ENCODE data around the gene HOXC4. TPM values are rescaled to one million over a fixed set of nuclear protein-coding genes. Genes with fewer than 3 reads are reported as not detected.

Gene HOXC4
- total RNA-seq, 1 donor from 2014 or later: 0.42 TPM

GRCh38 chr12:54015018-54015931 lies 38.4 kb upstream of the HOXC4 start:
- intact Hi-C loops (cut with micrococcal nuclease): no loop called here

GRCh38 chr12:54016051-54016450 lies 37.6 kb upstream of the HOXC4 start:
- intact Hi-C loops (cut with micrococcal nuclease): no loop called here

GRCh38 chr12:54016478-54016964 lies 37.1 kb upstream of the HOXC4 start:
- intact Hi-C loops (cut with micrococcal nuclease): no loop called here

GRCh38 chr12:54017027-54017788 lies 36.4 kb upstream of the HOXC4 start:
- intact Hi-C loops (cut with micrococcal nuclease): loop anchor here (1.0 kb wide), 2 partner anchors 10 to 174 kb away; no protein-coding TSS in a partner anchor

GRCh38 chr12:54017878-54018467 lies 35.7 kb upstream of the HOXC4 start:
- intact Hi-C loops (cut with micrococcal nuclease): loop anchor here (1.0 to 2.0 kb wide), 4 partner anchors 9 to 173 kb away; partner anchors contain the start of gene HOXC5

GRCh38 chr12:54018468-54018984 lies 35.1 kb upstream of the HOXC4 start:
- intact Hi-C loops (cut with micrococcal nuclease): loop anchor here (1.0 to 2.0 kb wide), 2 partner anchors 12 to 14 kb away; partner anchors contain the start of gene HOXC5

- intact Hi-C loops (cut with micrococcal nuclease): loop anchor here (2.0 kb wide), 1 partner anchor 14 kb away; the partner anchor contains the start of gene HOXC5
These were observed 34.4 kb upstream of the HOXC4 start for GRCh38 chr12:54019091-54019811.

- intact Hi-C loops (cut with micrococcal nuclease): loop anchor here (2.0 kb wide), 1 partner anchor 13 kb away; the partner anchor contains the start of gene HOXC5
These were observed 33.6 kb upstream of the HOXC4 start for GRCh38 chr12:54019924-54020590.

- intact Hi-C loops (cut with micrococcal nuclease): no loop called here
These were observed 32.8 kb upstream of the HOXC4 start for GRCh38 chr12:54020591-54021405.

- intact Hi-C loops (cut with micrococcal nuclease): no loop called here
These were observed 32.1 kb upstream of the HOXC4 start for GRCh38 chr12:54021432-54022013.

GRCh38 chr12:54022960-54023884 lies 30.4 kb upstream of the HOXC4 start:
- intact Hi-C loops (cut with micrococcal nuclease): no loop called here

- intact Hi-C loops (cut with micrococcal nuclease): no loop called here
These were observed 29.5 kb upstream of the HOXC4 start for GRCh38 chr12:54024127-54024526.

GRCh38 chr12:54024581-54025305 lies 28.9 kb upstream of the HOXC4 start:
- intact Hi-C loops (cut with micrococcal nuclease): no loop called here

- intact Hi-C loops (cut with micrococcal nuclease): no loop called here
These were observed 27.9 kb upstream of the HOXC4 start for GRCh38 chr12:54025499-54026405.

- intact Hi-C loops (cut with micrococcal nuclease): loop anchor here (1.0 kb wide), 1 partner anchor 10 kb away; no protein-coding TSS in a partner anchor
These were observed 26.8 kb upstream of the HOXC4 start for GRCh38 chr12:54026640-54027441.

All from T-helper 1 cell treated with Interleukin-12 subunit alpha and Interleukin-12 subunit beta and Interleukin-4 antibody, amounts not matched to agents 30 ng/mL and 1 ng/mL, for 36 hours (primary cell).